HUES64 (cell line): ENCODE results near the gene TBX4.
A peak's percentile ranks its signal among the peaks of the same experiment; 100 is the strongest.

Experiments
- H3K27ac ChIP-seq: 2 replicates; pipeline ENCODE4 v1.7.0; 2013; ENCODE audit warnings: low read depth, low read length, inconsistent platforms
- H3K27me3 ChIP-seq: 2 replicates; pipeline ENCODE4 v1.6.1; 2013; ENCODE audit warnings: mild to moderate bottlenecking, low read length; ENCODE audit not compliant: insufficient read depth
- H3K36me3 ChIP-seq: 2 replicates; pipeline ENCODE4 v1.6.1; 2013; ENCODE audit warnings: mild to moderate bottlenecking, low read length; ENCODE audit not compliant: insufficient read depth
- H3K4me1 ChIP-seq: 2 replicates; pipeline ENCODE4 v1.6.1; 2013; ENCODE audit warnings: mild to moderate bottlenecking, low read length, moderate library complexity; ENCODE audit not compliant: insufficient read depth
- H3K4me3 ChIP-seq: 2 replicates; pipeline ENCODE4 v1.5.1; 2013; ENCODE audit warnings: mild to moderate bottlenecking, low read length, moderate library complexity
- H3K9ac ChIP-seq: 2 replicates; pipeline ENCODE4 v1.6.1; 2013; ENCODE audit warnings: mild to moderate bottlenecking, low read depth, low read length
- H3K9me3 ChIP-seq: 2 replicates; pipeline ENCODE4 v1.6.1; 2013; ENCODE audit warnings: low read depth, low read length; ENCODE audit not compliant: insufficient read depth
- WGBS: fragments of 150-250, 120-280 bp; methylation state at CpG from one replicate; pipeline ENCODE4 v1.1.7; 2013; ENCODE audit warnings: missing lambda C conversion rate; 5-methylcytosine and 5-hydroxymethylcytosine counted together

TBX4 gene

GRCh38 chr17:61408151-61409041, 43.8 kb upstream of the TBX4 start:
- Histone ChIP-seq H3K27ac (no peak overlapping the region), H3K27me3 (peaks cover 100% of the 10 kb centered on the region), H3K9ac (no peak overlapping the region), H3K9me3 (no peaks in the 10 kb centered on the region), H3K36me3 (no peaks in the 10 kb centered on the region), H3K4me1 (peaks cover 6% of the 10 kb centered on the region), H3K4me3 (no peak overlapping the region)
- 12% methylated on average over 41 of the region's 41 CpGs for WGBS

- H3K27me3 ChIP-seq: peaks cover 100% of the 10 kb centered on the region
- no peak overlapping the region for H3K9ac ChIP-seq
- WGBS: 2% methylated on average over 73 of the region's 73 CpGs
- peak overlapping the region; percentile 33; the same call in 1 of the 2 replicates for H3K4me3 ChIP-seq
- H3K9me3 ChIP-seq: no peaks in the 10 kb centered on the region
- no peak overlapping the region for H3K27ac ChIP-seq
- peaks cover 3% of the 10 kb centered on the region; the same call in 1 of the 2 replicates for H3K4me1 ChIP-seq
- no peaks in the 10 kb centered on the region for H3K36me3 ChIP-seq
Measured at GRCh38 chr17:61409301-61410112, 42.7 kb upstream of the TBX4 start.

- no peak overlapping the region for H3K9ac ChIP-seq
- H3K4me1 ChIP-seq: peaks cover 3% of the 10 kb centered on the region; the same call in 1 of the 2 replicates
- H3K9me3 ChIP-seq: no peaks in the 10 kb centered on the region
- H3K27me3 ChIP-seq: peaks cover 100% of the 10 kb centered on the region
- H3K27ac ChIP-seq: no peak overlapping the region
- WGBS: 7% methylated on average over 48 of the region's 48 CpGs
- no peaks in the 10 kb centered on the region for H3K36me3 ChIP-seq
- H3K4me3 ChIP-seq: peak overlapping the region; percentile 66
Measured at GRCh38 chr17:61410141-61411010, 41.8 kb upstream of the TBX4 start.

GRCh38 chr17:61411011-61411260, 41.3 kb upstream of the TBX4 start:
- H3K4me3 ChIP-seq: peak overlapping the region; percentile 66
- H3K36me3 ChIP-seq: no peaks in the 10 kb centered on the region
- peaks cover 3% of the 10 kb centered on the region; the same call in 1 of the 2 replicates for H3K4me1 ChIP-seq
- H3K9me3 ChIP-seq: no peaks in the 10 kb centered on the region
- H3K9ac ChIP-seq: no peak overlapping the region
- no peak overlapping the region for H3K27ac ChIP-seq
- peaks cover 100% of the 10 kb centered on the region for H3K27me3 ChIP-seq
- WGBS: under 1% methylated on average over 29 of the region's 29 CpGs

- Histone ChIP-seq H3K27me3 (peaks cover 100% of the 10 kb centered on the region), H3K36me3 (no peaks in the 10 kb centered on the region), H3K9ac (no peak overlapping the region), H3K9me3 (no peaks in the 10 kb centered on the region), H3K4me1 (peaks cover 3% of the 10 kb centered on the region; the same call in 1 of the 2 replicates), H3K4me3 (peak overlapping the region; percentile 66), H3K27ac (no peak overlapping the region)
- under 1% methylated on average over 75 of the region's 75 CpGs for WGBS
Measured at GRCh38 chr17:61411261-61412142, 40.7 kb upstream of the TBX4 start.

GRCh38 chr17:61412143-61412859, 39.9 kb upstream of the TBX4 start:
- Histone ChIP-seq H3K27ac (no peak overlapping the region), H3K27me3 (peaks cover 98% of the 10 kb centered on the region), H3K36me3 (no peaks in the 10 kb centered on the region), H3K9me3 (no peaks in the 10 kb centered on the region), H3K9ac (peak overlapping the region; percentile 69), H3K4me3 (peak overlapping the region; percentile 66), H3K4me1 (peaks cover 3% of the 10 kb centered on the region; the same call in 1 of the 2 replicates)
- under 1% methylated on average over 69 of the region's 69 CpGs for WGBS

GRCh38 chr17:61412860-61413660, 39.2 kb upstream of the TBX4 start:
- Histone ChIP-seq H3K27ac (no peak overlapping the region), H3K4me3 (peak overlapping the region; percentile 66), H3K36me3 (no peaks in the 10 kb centered on the region), H3K9me3 (no peaks in the 10 kb centered on the region), H3K27me3 (peaks cover 91% of the 10 kb centered on the region), H3K9ac (peak overlapping the region; percentile 69), H3K4me1 (peaks cover 3% of the 10 kb centered on the region; the same call in 1 of the 2 replicates)
- WGBS: 5% methylated on average over 38 of the region's 38 CpGs

GRCh38 chr17:61413661-61414126, 38.5 kb upstream of the TBX4 start:
- Histone ChIP-seq H3K9ac (no peak overlapping the region), H3K4me3 (no peak overlapping the region), H3K27me3 (peaks cover 84% of the 10 kb centered on the region), H3K27ac (no peak overlapping the region), H3K36me3 (no peaks in the 10 kb centered on the region), H3K9me3 (no peaks in the 10 kb centered on the region), H3K4me1 (peaks cover 3% of the 10 kb centered on the region; the same call in 1 of the 2 replicates)
- 90% methylated on average over 8 of the region's 8 CpGs for WGBS
